ENCODE results near the gene ATRNL1.

Gene ATRNL1

GRCh38 chr10:115606086-115606485 lies 512.9 kb downstream of the ATRNL1 start:
- Histone ChIP-seq H3K36me3 (ENCODE audit: control insufficient read depth, insufficient read depth, low read length) (no peaks in the 10 kb centered on the region), H3K4me1 (ENCODE audit: control insufficient read depth, insufficient read depth, low read length) (no peaks in the 10 kb centered on the region), H3K9ac (ENCODE audit: low read length) (no peak overlapping the region), H3K4me3 (ENCODE audit: low read length) (no peak overlapping the region), H3K27me3 (ENCODE audit: control insufficient read depth, insufficient read depth, low read length) (no peaks in the 10 kb centered on the region), H3K27ac (ENCODE audit: low read depth, low read length) (no peak overlapping the region)

- no peaks in the 10 kb centered on the region for H3K4me1 ChIP-seq (ENCODE audit: control insufficient read depth, insufficient read depth, low read length)
- H3K36me3 ChIP-seq (ENCODE audit: control insufficient read depth, insufficient read depth, low read length) = no peaks in the 10 kb centered on the region
- no peak overlapping the region for H3K4me3 ChIP-seq (ENCODE audit: low read length)
- H3K27me3 ChIP-seq (ENCODE audit: control insufficient read depth, insufficient read depth, low read length) = no peaks in the 10 kb centered on the region
- no peak overlapping the region for H3K9ac ChIP-seq (ENCODE audit: low read length)
- H3K27ac ChIP-seq (ENCODE audit: low read depth, low read length) = no peak overlapping the region
Measured at GRCh38 chr10:115606741-115607140, 513.6 kb downstream of the ATRNL1 start.

- H3K27me3 ChIP-seq (ENCODE audit: control insufficient read depth, insufficient read depth, low read length) = no peaks in the 10 kb centered on the region
- H3K4me1 ChIP-seq (ENCODE audit: control insufficient read depth, insufficient read depth, low read length) = no peaks in the 10 kb centered on the region
- no peak overlapping the region for H3K27ac ChIP-seq (ENCODE audit: low read depth, low read length)
- H3K36me3 ChIP-seq (ENCODE audit: control insufficient read depth, insufficient read depth, low read length) = no peaks in the 10 kb centered on the region
- no peak overlapping the region for H3K9ac ChIP-seq (ENCODE audit: low read length)
- no peak overlapping the region for H3K4me3 ChIP-seq (ENCODE audit: low read length)
Measured at GRCh38 chr10:115624448-115624847, 531.3 kb downstream of the ATRNL1 start.

GRCh38 chr10:115628616-115629015 lies 535.5 kb downstream of the ATRNL1 start:
- Histone ChIP-seq H3K27me3 (ENCODE audit: control insufficient read depth, insufficient read depth, low read length) (no peaks in the 10 kb centered on the region), H3K36me3 (ENCODE audit: control insufficient read depth, insufficient read depth, low read length) (no peaks in the 10 kb centered on the region), H3K9ac (ENCODE audit: low read length) (no peak overlapping the region), H3K27ac (ENCODE audit: low read depth, low read length) (no peak overlapping the region), H3K4me1 (ENCODE audit: control insufficient read depth, insufficient read depth, low read length) (no peaks in the 10 kb centered on the region), H3K4me3 (ENCODE audit: low read length) (no peak overlapping the region)

- Histone ChIP-seq H3K27me3 (ENCODE audit: control insufficient read depth, insufficient read depth, low read length) (no peaks in the 10 kb centered on the region), H3K27ac (ENCODE audit: low read depth, low read length) (no peak overlapping the region), H3K4me1 (ENCODE audit: control insufficient read depth, insufficient read depth, low read length) (no peaks in the 10 kb centered on the region), H3K36me3 (ENCODE audit: control insufficient read depth, insufficient read depth, low read length) (no peaks in the 10 kb centered on the region), H3K9ac (ENCODE audit: low read length) (no peak overlapping the region), H3K4me3 (ENCODE audit: low read length) (no peak overlapping the region)
Measured at GRCh38 chr10:115638246-115638645, 545.1 kb downstream of the ATRNL1 start.

GRCh38 chr10:115649217-115649616 lies 556.1 kb downstream of the ATRNL1 start:
- no peak overlapping the region for H3K4me3 ChIP-seq (ENCODE audit: low read length)
- no peaks in the 10 kb centered on the region for H3K4me1 ChIP-seq (ENCODE audit: control insufficient read depth, insufficient read depth, low read length)
- H3K36me3 ChIP-seq (ENCODE audit: control insufficient read depth, insufficient read depth, low read length) = no peaks in the 10 kb centered on the region
- H3K27ac ChIP-seq (ENCODE audit: low read depth, low read length) = no peak overlapping the region
- H3K9ac ChIP-seq (ENCODE audit: low read length) = no peak overlapping the region
- no peaks in the 10 kb centered on the region for H3K27me3 ChIP-seq (ENCODE audit: control insufficient read depth, insufficient read depth, low read length)

GRCh38 chr10:115653473-115653872 lies 560.3 kb downstream of the ATRNL1 start:
- Histone ChIP-seq H3K4me3 (ENCODE audit: low read length) (no peak overlapping the region), H3K27me3 (ENCODE audit: control insufficient read depth, insufficient read depth, low read length) (no peaks in the 10 kb centered on the region), H3K27ac (ENCODE audit: low read depth, low read length) (no peak overlapping the region), H3K36me3 (ENCODE audit: control insufficient read depth, insufficient read depth, low read length) (no peaks in the 10 kb centered on the region), H3K4me1 (ENCODE audit: control insufficient read depth, insufficient read depth, low read length) (no peaks in the 10 kb centered on the region), H3K9ac (ENCODE audit: low read length) (no peak overlapping the region)

- Histone ChIP-seq H3K4me3 (ENCODE audit: low read length) (no peak overlapping the region), H3K36me3 (ENCODE audit: control insufficient read depth, insufficient read depth, low read length) (no peaks in the 10 kb centered on the region), H3K27ac (ENCODE audit: low read depth, low read length) (no peak overlapping the region), H3K9ac (ENCODE audit: low read length) (no peak overlapping the region), H3K27me3 (ENCODE audit: control insufficient read depth, insufficient read depth, low read length) (no peaks in the 10 kb centered on the region), H3K4me1 (ENCODE audit: control insufficient read depth, insufficient read depth, low read length) (no peaks in the 10 kb centered on the region)
Measured at GRCh38 chr10:115654961-115655360, 561.8 kb downstream of the ATRNL1 start.

GRCh38 chr10:115657161-115657860 lies 564.1 kb downstream of the ATRNL1 start:
- H3K36me3 ChIP-seq (ENCODE audit: control insufficient read depth, insufficient read depth, low read length) = no peaks in the 10 kb centered on the region
- H3K27ac ChIP-seq (ENCODE audit: low read depth, low read length) = no peak overlapping the region
- no peak overlapping the region for H3K4me3 ChIP-seq (ENCODE audit: low read length)
- no peak overlapping the region for H3K9ac ChIP-seq (ENCODE audit: low read length)
- H3K27me3 ChIP-seq (ENCODE audit: control insufficient read depth, insufficient read depth, low read length) = no peaks in the 10 kb centered on the region
- H3K4me1 ChIP-seq (ENCODE audit: control insufficient read depth, insufficient read depth, low read length) = no peaks in the 10 kb centered on the region

GRCh38 chr10:115659616-115660015 lies 566.5 kb downstream of the ATRNL1 start:
- H3K27ac ChIP-seq (ENCODE audit: low read depth, low read length) = no peak overlapping the region
- H3K4me3 ChIP-seq (ENCODE audit: low read length) = no peak overlapping the region
- no peaks in the 10 kb centered on the region for H3K36me3 ChIP-seq (ENCODE audit: control insufficient read depth, insufficient read depth, low read length)
- no peak overlapping the region for H3K9ac ChIP-seq (ENCODE audit: low read length)
- H3K27me3 ChIP-seq (ENCODE audit: control insufficient read depth, insufficient read depth, low read length) = no peaks in the 10 kb centered on the region
- no peaks in the 10 kb centered on the region for H3K4me1 ChIP-seq (ENCODE audit: control insufficient read depth, insufficient read depth, low read length)

- Histone ChIP-seq H3K27ac (ENCODE audit: low read depth, low read length) (no peak overlapping the region), H3K4me3 (ENCODE audit: low read length) (no peak overlapping the region), H3K9ac (ENCODE audit: low read length) (no peak overlapping the region), H3K27me3 (ENCODE audit: control insufficient read depth, insufficient read depth, low read length) (no peaks in the 10 kb centered on the region), H3K4me1 (ENCODE audit: control insufficient read depth, insufficient read depth, low read length) (no peaks in the 10 kb centered on the region), H3K36me3 (ENCODE audit: control insufficient read depth, insufficient read depth, low read length) (no peaks in the 10 kb centered on the region)
Measured at GRCh38 chr10:115660391-115660790, 567.2 kb downstream of the ATRNL1 start.

- no peak overlapping the region for H3K4me3 ChIP-seq (ENCODE audit: low read length)
Measured at GRCh38 chr10:115662422-115662821, 569.3 kb downstream of the ATRNL1 start.

GRCh38 chr10:115665549-115665948 lies 572.4 kb downstream of the ATRNL1 start:
- Histone ChIP-seq H3K27me3 (ENCODE audit: control insufficient read depth, insufficient read depth, low read length) (no peaks in the 10 kb centered on the region), H3K4me3 (ENCODE audit: low read length) (no peak overlapping the region), H3K9ac (ENCODE audit: low read length) (no peak overlapping the region), H3K36me3 (ENCODE audit: control insufficient read depth, insufficient read depth, low read length) (no peaks in the 10 kb centered on the region), H3K4me1 (ENCODE audit: control insufficient read depth, insufficient read depth, low read length) (no peaks in the 10 kb centered on the region), H3K27ac (ENCODE audit: low read depth, low read length) (no peak overlapping the region)

More at GRCh38 chr10:115662422-115662821, 569.3 kb downstream of the ATRNL1 start:
- no peaks in the 10 kb centered on the region for H3K36me3 ChIP-seq (ENCODE audit: control insufficient read depth, insufficient read depth, low read length)
- no peak overlapping the region for H3K9ac ChIP-seq (ENCODE audit: low read length)
- no peak overlapping the region for H3K27ac ChIP-seq (ENCODE audit: low read depth, low read length)
- H3K27me3 ChIP-seq (ENCODE audit: control insufficient read depth, insufficient read depth, low read length) = no peaks in the 10 kb centered on the region
- no peaks in the 10 kb centered on the region for H3K4me1 ChIP-seq (ENCODE audit: control insufficient read depth, insufficient read depth, low read length)
